ENCODE data around the gene AIFM1.
"Not testable (repeated sequence)": the region's sequence is repeated elsewhere in the genome, so short reads cannot be mapped to it uniquely, and the experiment has no call there.

Gene AIFM1

GRCh38 chrX:130117166-130117565, 48.5 kb downstream of the AIFM1 start (continued):
- no peak for TF ChIP-seq CSDC2 (CRISPR knock-in tag; IDR thresholded peaks at IDR 0.05)

- not testable (repeated sequence) for ATAC-seq
These were observed 50.3 kb downstream of the AIFM1 start for GRCh38 chrX:130115119-130115885.

GRCh38 chrX:130114141-130114588, 51.5 kb downstream of the AIFM1 start:
- TF ChIP-seq SNAI2 (CRISPR knock-in tag; IDR thresholded peaks at IDR 0.05) (no peak), ZNF565 (CRISPR knock-in tag; conservative IDR thresholded peaks at IDR 0.05; ENCODE audit: low read depth) (no peak), PPARA (CRISPR knock-in tag; IDR thresholded peaks at IDR 0.05; ENCODE audit: borderline replicate concordance) (no peak), CSDC2 (CRISPR knock-in tag; IDR thresholded peaks at IDR 0.05) (no peak), RARB (CRISPR knock-in tag; IDR thresholded peaks at IDR 0.05) (no peak), ZFP30 (CRISPR knock-in tag; IDR thresholded peaks at IDR 0.05) (no peak), ISL1 (CRISPR knock-in tag; IDR thresholded peaks at IDR 0.05) (no peak), ZFP3 (CRISPR knock-in tag; IDR thresholded peaks at IDR 0.05) (no peak), TCF4 (CRISPR knock-in tag; IDR thresholded peaks at IDR 0.05; ENCODE audit: borderline replicate concordance) (no peak), ZNF70 (CRISPR knock-in tag; IDR thresholded peaks at IDR 0.05) (no peak), GLIS3 (CRISPR knock-in tag; IDR thresholded peaks at IDR 0.05) (no peak), TOX (CRISPR knock-in tag; IDR thresholded peaks at IDR 0.05; ENCODE audit: borderline replicate concordance) (no peak), TSHZ2 (CRISPR knock-in tag; IDR thresholded peaks at IDR 0.05) (no peak), POU6F1 (CRISPR knock-in tag; IDR thresholded peaks at IDR 0.05; ENCODE audit: borderline replicate concordance, low read depth) (no peak), OSR1 (CRISPR knock-in tag; IDR thresholded peaks at IDR 0.05) (no peak)
- ATAC-seq, result no peak

GRCh38 chrX:130111220-130112154, 54.2 kb downstream of the AIFM1 start:
- ATAC-seq, result no peak
- TF ChIP-seq TSHZ2 (CRISPR knock-in tag; IDR thresholded peaks at IDR 0.05) (no peak), GLIS3 (CRISPR knock-in tag; IDR thresholded peaks at IDR 0.05) (no peak), TCF4 (CRISPR knock-in tag; IDR thresholded peaks at IDR 0.05; ENCODE audit: borderline replicate concordance) (no peak), RARB (CRISPR knock-in tag; IDR thresholded peaks at IDR 0.05) (no peak), ISL1 (CRISPR knock-in tag; IDR thresholded peaks at IDR 0.05) (no peak), ARNTL (CRISPR knock-in tag; IDR thresholded peaks at IDR 0.05; ENCODE audit: borderline replicate concordance, low read depth) (no peak), CREB5 (CRISPR knock-in tag; IDR thresholded peaks at IDR 0.05; ENCODE audit: low read depth) (no peak), ZC3H10 (CRISPR knock-in tag; IDR thresholded peaks at IDR 0.05) (no peak), ZNF565 (CRISPR knock-in tag; conservative IDR thresholded peaks at IDR 0.05; ENCODE audit: low read depth) (no peak)
